ENCODE results near the gene PRKAG1. TPM values are rescaled to one million over a fixed set of nuclear protein-coding genes. Genes with fewer than 3 reads are reported as not detected.

The PRKAG1 gene
- total RNA-seq, 1 donor from 2014 or later, result 75.6 TPM

GRCh38 chr12:49049566-49050224 is 31.1 kb upstream of the PRKAG1 start:
- no peak overlapping the region for H3K4me3 Mint-ChIP-seq (ENCODE audit: unreplicated experiment)
- peaks cover 23% of the 10 kb centered on the region for H3K4me1 Mint-ChIP-seq (ENCODE audit: unreplicated experiment)
- H3K27me3 Mint-ChIP-seq (ENCODE audit: unreplicated experiment), result no peaks in the 10 kb centered on the region
- peak overlapping the region; percentile 59 for H3K27ac Mint-ChIP-seq (ENCODE audit: unreplicated experiment)
- TF ChIP-seq, protein P1, sequence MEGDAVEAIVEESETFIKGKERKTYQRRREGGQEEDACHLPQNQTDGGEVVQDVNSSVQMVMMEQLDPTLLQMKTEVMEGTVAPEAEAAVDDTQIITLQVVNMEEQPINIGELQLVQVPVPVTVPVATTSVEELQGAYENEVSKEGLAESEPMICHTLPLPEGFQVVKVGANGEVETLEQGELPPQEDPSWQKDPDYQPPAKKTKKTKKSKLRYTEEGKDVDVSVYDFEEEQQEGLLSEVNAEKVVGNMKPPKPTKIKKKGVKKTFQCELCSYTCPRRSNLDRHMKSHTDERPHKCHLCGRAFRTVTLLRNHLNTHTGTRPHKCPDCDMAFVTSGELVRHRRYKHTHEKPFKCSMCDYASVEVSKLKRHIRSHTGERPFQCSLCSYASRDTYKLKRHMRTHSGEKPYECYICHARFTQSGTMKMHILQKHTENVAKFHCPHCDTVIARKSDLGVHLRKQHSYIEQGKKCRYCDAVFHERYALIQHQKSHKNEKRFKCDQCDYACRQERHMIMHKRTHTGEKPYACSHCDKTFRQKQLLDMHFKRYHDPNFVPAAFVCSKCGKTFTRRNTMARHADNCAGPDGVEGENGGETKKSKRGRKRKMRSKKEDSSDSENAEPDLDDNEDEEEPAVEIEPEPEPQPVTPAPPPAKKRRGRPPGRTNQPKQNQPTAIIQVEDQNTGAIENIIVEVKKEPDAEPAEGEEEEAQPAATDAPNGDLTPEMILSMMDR (IDR thresholded peaks at IDR 0.05), result no peak
- no peak for DNase-seq (ENCODE audit: extremely low spot score, unreplicated experiment)
- no peaks in the 10 kb centered on the region for H3K9me3 Mint-ChIP-seq (ENCODE audit: unreplicated experiment)
- peaks cover 56% of the 10 kb centered on the region for H3K36me3 Mint-ChIP-seq (ENCODE audit: unreplicated experiment)

DNA sequence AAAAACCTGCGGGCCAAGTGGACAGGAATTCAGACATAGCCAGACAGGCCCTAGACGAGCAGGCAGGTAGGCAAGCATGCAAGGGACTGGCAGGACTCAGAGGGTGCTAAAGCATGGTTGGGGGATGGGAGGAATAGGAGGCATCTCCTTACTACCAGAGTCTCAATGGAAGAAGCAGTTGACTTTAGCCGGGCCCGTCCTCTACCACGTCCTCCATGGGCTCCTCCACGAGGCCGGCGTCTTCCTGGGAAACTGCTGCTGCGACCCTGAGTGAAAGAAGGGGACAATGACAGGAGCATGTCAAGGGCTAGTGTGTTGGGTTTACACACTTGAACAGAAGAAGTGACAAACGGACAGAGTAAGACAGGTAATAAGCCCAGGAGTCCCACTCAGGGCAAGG is 30.4 kb upstream of the PRKAG1 start:
- DNase-seq (ENCODE audit: extremely low spot score, unreplicated experiment), result no peak
- no peaks in the 10 kb centered on the region for H3K9me3 Mint-ChIP-seq (ENCODE audit: unreplicated experiment)
- TF ChIP-seq, protein P1 (IDR thresholded peaks at IDR 0.05), result no peak
- H3K4me1 Mint-ChIP-seq (ENCODE audit: unreplicated experiment), result peaks cover 23% of the 10 kb centered on the region
- no peaks in the 10 kb centered on the region for H3K27me3 Mint-ChIP-seq (ENCODE audit: unreplicated experiment)
- peak overlapping the region; percentile 59 for H3K27ac Mint-ChIP-seq (ENCODE audit: unreplicated experiment)
- peaks cover 57% of the 10 kb centered on the region for H3K36me3 Mint-ChIP-seq (ENCODE audit: unreplicated experiment)
- H3K4me3 Mint-ChIP-seq (ENCODE audit: unreplicated experiment), result no peak overlapping the region

DNA sequence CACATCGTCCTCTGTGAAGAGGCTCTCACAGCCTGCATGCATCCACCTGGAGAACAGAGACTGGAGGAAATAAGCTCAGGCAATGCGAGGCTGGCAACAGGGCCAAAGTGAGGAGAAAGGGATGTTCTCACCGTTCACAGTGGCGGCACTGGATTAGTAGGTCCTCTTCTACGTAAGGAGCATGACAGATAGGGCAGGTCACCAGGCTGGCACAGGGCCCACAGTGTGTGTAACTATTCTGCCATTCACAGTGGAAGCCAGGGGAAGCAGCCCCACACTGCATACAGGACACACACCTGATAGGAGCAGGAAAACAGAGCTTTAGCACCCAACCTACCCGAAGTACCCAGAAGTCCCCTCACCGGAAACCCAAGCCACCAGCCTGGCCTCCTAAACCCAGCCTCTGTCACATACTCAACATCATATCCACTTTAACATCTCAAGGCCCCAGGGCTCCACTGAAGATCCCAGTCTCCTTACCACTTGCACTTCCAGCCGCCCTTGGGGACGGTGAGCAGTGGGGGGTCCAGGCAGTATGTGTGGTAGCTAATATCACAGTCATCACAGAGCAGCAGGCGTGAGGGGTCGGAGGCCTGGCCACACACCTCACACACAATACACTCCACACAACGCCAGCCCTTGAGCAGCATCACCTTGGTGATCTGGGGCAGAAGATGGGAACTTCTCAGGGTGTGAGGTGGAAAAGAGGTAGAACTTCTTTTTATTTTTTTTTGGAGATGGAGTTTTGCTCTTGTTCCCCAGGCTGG is 27.7 kb upstream of the PRKAG1 start:
- Mint-ChIP-seq H3K27ac (ENCODE audit: unreplicated experiment) (no peak overlapping the region), H3K27me3 (ENCODE audit: unreplicated experiment) (no peaks in the 10 kb centered on the region), H3K4me3 (ENCODE audit: unreplicated experiment) (no peak overlapping the region), H3K36me3 (ENCODE audit: unreplicated experiment) (peaks cover 50% of the 10 kb centered on the region), H3K4me1 (ENCODE audit: unreplicated experiment) (peaks cover 18% of the 10 kb centered on the region), H3K9me3 (ENCODE audit: unreplicated experiment) (no peaks in the 10 kb centered on the region)
- TF ChIP-seq, protein P1 (IDR thresholded peaks at IDR 0.05), result no peak
- no peak for DNase-seq (ENCODE audit: extremely low spot score, unreplicated experiment)

DNA sequence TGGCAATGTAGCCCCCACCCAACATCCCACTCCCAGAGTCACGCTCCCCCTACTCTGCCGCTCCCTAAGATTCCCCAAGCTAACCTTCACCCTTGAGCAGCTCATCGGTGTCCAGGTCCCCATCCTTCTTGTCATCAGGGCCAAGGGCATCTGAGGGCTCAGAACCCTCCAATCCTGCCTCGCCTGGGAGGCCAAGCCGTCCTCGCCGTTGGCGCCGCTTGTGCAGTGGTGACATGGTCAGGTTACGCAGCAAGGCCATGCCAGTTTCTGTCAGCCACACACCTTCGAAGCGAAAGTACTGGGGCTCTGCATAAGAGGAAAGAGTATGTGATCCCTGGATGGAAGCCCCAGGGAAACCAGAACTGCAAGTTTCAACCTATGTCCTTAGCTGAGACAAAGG is 26.1 kb upstream of the PRKAG1 start:
- H3K27ac Mint-ChIP-seq (ENCODE audit: unreplicated experiment), result no peak overlapping the region
- TF ChIP-seq, protein P1 (IDR thresholded peaks at IDR 0.05), result no peak
- H3K4me3 Mint-ChIP-seq (ENCODE audit: unreplicated experiment), result no peak overlapping the region
- no peaks in the 10 kb centered on the region for H3K9me3 Mint-ChIP-seq (ENCODE audit: unreplicated experiment)
- peaks cover 52% of the 10 kb centered on the region for H3K36me3 Mint-ChIP-seq (ENCODE audit: unreplicated experiment)
- H3K27me3 Mint-ChIP-seq (ENCODE audit: unreplicated experiment), result no peaks in the 10 kb centered on the region
- no peak for DNase-seq (ENCODE audit: extremely low spot score, unreplicated experiment)
- peaks cover 6% of the 10 kb centered on the region for H3K4me1 Mint-ChIP-seq (ENCODE audit: unreplicated experiment)

- Mint-ChIP-seq H3K27ac (ENCODE audit: unreplicated experiment) (no peak overlapping the region), H3K9me3 (ENCODE audit: unreplicated experiment) (no peaks in the 10 kb centered on the region), H3K27me3 (ENCODE audit: unreplicated experiment) (no peaks in the 10 kb centered on the region), H3K4me1 (ENCODE audit: unreplicated experiment) (no peaks in the 10 kb centered on the region), H3K4me3 (ENCODE audit: unreplicated experiment) (no peak overlapping the region), H3K36me3 (ENCODE audit: unreplicated experiment) (peaks cover 51% of the 10 kb centered on the region)
- TF ChIP-seq, protein P1 (IDR thresholded peaks at IDR 0.05), result peak; percentile 66
- DNase-seq (ENCODE audit: extremely low spot score, unreplicated experiment), result no peak
Measured at GRCh38 chr12:49043856-49044258, 25.3 kb upstream of the PRKAG1 start.
